ENCODE measurements around the gene ACOT11.

The ACOT11 gene

DNA sequence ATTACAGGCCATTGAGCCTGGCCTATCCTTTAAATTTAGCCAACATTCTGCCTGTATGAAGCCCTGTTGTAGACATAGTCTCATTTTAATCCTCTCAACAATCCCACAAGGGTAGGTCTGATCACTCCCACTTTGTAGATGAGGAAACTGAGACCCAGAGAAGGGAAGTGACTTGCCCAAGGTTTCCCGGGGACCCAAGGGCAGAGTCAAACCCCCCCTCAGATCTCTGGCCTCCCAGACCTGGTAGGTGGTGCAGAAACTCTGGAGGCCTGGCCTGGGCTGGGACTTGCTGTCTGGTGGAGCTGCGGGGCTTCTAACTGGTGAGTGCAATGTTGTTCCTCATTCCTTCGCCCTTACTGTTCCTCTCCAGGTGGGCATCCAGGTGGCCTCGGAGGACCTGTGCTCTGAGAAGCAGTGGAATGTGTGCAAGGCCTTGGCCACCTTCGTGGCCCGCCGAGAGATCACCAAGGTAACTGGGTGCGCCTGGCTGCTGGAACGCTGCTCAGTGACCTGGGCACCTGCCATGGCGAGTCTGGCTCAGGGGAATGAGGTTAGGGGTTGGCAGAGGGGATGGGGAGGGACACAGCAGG, 45.6 kb downstream of the ACOT11 start:
- DNase-seq: no peak

DNA sequence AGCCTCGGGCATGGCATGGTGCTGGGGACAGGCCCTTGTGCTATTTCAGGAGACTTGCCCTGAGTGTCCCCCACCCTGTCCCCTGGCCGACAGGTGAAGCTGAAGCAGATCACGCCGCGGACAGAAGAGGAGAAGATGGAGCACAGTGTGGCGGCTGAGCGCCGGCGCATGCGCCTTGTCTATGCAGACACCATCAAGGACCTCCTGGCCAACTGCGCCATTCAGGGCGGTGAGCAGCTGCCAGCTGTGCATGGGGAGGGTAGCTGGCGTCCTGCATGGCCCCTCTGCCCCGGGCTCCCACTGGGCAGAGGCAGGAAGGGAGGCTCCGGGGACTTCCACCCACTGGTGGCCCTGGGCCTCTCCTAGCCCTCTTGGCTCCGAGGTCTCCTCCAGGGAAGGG, 46.4 kb downstream of the ACOT11 start:
- no peak for DNase-seq

DNA sequence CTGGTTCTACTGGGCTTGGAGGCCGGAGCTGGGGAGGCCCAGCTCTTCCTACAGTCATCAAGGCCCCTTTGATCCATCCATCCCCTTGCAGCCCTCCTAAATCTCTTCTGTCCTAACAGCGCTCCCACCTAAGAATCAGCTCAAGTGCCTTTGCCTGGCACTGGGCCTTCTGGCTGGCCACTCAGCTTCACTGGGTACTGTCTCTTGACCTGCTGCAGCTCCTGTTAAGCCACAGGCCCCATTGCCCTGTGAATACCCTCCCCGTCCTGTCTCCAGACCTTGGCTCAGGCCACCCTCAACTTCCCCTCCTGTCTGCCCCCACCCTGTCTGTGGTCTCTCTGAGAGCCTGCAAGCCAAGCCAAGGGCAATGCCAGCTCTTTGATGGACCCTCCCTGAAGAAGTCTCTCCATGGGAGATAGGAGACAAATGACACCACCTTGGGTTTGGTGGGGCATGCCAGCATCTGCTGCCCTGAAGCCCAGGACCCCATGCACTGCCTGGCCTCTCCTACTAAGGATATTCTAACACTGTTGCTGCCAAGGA, 48.0 kb downstream of the ACOT11 start:
- no peak for DNase-seq

DNA sequence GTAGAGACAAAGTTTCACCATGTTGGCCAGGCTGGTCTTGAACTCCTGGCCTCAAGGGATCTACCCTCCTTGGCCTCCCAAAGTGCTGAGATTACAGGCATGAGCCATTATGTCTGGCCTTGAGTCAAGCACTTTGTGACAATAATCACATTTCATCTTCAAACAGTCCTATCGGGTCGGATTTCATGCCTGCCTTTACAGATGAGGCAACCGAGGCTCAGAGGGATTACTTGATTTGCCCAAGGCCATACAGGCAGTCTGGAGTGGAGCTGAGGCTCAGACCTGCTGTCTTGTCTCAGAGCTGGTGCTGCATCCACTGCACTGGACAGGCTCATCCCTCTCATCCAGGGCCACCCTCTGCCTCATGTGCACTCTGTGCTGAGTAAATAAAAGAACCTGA, 48.7 kb downstream of the ACOT11 start:
- no peak for DNase-seq

DNA sequence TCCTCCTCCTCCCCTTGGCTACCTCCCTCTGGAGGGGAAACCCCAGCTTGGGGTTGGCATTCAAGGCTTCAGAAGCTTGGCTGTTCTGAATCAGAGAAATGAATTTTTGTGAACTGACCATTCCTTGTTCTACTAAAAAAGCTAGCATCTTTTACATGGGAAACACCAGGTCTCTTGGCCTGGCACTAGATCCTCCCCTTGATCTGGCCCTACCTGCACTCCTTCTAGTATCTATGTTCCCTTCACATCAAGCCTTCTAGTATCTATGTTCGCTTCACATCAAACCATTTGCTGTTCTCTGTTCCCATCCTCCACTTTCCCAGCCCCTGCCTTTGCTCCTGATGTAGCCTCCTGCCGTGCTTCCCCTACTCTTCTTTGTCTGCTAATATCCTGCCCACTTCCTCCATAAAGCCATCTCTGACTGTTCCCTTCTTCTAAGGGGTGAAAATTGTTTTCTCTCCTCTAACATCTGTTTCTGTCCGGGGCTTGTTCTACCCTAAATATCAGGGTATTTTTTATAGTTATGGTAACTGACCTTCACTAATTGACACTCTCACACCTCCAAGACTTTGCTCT, 49.5 kb downstream of the ACOT11 start:
- DNase-seq: no peak

DNA sequence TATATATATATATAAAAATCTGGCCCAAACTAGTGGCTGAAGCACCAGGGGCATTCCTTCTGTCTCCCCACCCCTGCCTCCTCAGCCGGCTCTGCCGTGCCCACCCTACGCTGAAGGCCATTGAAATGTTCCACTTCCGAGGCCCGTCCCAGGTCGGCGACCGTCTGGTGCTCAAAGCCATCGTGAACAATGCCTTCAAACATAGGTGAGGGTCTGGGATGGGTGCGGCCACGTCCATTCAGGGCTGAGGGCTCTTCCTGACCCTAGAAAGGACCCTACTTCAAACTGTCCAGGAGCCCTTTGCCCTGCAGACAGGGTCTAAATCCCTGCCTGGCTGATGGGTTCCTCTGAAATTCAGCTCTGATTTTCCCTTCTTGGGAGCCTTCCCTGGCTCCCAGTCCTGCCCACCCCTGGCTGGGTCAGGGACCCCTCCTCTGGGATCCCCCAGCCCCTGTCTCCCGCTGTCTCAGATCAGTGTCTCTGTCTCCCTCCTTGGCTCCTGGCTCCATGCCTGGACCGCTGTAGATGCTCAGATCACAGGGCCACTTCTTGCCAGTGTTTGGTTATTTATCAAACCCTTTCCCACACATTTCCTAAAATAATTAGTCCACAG, 51.3 kb downstream of the ACOT11 start:
- DNase-seq: no peak

DNA sequence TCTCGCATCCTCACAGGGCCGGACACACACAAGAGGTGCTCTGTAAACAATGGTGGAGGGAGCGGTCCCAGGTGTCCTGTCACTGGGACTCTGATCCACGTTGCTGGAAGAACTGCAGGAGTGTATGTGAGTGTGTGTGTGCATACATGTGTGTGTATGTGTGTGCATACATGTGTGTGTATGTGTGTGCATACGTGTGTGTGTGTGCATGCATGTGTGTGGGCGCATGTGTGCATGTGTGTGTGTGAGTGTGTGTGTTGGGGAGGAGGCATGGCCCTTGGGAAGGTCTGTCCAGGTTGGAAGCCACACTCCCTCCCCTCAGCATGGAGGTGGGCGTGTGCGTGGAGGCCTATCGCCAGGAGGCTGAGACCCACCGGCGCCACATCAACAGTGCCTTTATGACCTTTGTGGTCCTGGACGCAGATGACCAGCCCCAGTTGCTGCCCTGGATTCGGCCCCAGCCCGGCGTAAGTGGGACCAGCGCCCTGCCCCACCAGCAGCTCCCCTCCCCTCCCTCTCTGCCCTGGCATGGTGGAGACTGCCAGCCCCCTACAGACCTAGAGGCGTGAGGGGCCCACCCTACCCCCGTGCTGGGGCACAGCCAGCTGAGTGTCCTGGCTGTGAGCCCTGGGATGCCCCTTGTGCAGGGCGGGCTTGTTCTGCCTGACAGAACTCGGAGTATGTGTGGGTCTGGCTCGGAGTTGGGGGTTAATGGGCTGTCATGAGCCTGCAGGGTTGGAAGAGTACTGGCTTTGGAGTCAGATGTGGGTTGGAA, 53.1 kb downstream of the ACOT11 start:
- DNase-seq: no peak

DNA sequence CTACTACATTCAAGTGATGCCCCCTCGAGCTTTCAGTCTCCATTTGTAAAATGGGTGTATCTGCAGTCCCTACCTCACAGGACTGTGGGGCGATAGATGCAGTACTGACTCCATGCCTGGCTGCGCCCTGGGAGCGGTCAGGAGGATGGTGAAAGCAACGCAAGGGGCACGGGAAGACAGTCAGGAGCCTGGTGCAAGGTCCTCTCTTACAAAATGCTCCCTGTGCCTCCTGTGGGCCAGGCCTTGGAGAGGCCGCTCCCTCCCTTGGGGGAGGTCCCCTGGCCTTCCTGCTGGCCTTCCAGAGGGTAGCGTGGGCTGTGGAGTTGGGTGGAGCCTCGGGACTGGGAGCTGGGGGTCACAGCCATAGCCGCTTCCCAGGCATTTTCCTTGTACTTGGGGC, 53.7 kb downstream of the ACOT11 start:
- no peak for DNase-seq

DNA sequence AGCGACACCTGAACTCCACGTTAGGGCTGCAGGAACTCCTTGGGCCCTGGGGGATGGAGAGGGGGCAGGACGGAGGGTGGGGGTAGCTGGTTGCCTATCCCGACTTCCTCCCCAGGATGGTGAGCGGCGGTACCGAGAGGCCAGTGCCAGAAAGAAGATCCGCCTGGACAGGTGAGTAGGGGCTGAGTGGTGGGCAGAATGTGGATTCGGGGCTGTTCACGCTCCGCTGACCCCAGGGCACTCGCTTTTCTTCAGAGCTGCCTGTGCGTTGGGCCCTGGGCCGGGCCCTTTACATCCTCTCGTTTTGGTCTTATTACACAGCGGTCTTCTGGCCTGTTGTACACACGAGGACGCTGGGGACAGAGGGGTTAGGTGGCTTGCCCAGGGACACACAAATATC, 54.5 kb downstream of the ACOT11 start:
- no peak for DNase-seq

DNA sequence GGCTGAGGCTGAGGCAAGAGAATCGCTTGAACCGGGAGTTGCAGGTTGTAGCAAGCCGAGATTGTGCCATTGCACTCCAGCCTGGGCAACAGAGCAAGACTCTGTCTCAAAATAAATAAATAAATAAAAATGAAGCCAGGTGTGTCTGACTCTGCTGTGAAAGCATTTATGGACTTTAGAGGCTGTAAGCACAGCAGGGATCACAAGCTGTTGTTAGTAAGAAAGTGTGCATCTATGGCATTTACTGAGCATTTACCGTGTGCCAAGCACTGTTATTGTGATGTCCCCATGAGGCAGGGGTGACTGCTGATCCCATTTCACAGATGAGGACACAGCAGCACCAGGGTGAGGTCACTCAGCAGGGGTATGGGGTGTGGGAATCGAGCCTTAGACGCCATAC, 55.2 kb downstream of the ACOT11 start:
- no peak for DNase-seq

DNA sequence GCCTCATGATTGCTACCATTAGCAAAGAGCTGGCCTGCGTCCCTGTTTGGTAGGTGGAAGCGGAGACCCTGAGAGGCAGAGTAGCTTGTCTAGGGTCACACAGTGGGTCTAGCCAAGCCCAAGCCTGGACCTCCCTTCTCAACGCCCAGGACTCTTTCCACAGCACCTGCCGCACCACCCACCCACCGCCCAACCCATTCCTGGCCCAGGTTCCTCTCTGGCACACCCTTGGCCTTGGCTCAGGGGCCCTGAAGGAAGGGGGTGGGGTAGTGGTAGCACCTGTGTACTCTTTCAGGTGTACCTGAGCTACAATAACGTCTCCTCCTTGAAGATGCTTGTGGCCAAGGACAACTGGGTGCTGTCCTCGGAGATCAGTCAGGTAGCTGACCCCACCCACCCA, 56.0 kb downstream of the ACOT11 start:
- DNase-seq: no peak

DNA sequence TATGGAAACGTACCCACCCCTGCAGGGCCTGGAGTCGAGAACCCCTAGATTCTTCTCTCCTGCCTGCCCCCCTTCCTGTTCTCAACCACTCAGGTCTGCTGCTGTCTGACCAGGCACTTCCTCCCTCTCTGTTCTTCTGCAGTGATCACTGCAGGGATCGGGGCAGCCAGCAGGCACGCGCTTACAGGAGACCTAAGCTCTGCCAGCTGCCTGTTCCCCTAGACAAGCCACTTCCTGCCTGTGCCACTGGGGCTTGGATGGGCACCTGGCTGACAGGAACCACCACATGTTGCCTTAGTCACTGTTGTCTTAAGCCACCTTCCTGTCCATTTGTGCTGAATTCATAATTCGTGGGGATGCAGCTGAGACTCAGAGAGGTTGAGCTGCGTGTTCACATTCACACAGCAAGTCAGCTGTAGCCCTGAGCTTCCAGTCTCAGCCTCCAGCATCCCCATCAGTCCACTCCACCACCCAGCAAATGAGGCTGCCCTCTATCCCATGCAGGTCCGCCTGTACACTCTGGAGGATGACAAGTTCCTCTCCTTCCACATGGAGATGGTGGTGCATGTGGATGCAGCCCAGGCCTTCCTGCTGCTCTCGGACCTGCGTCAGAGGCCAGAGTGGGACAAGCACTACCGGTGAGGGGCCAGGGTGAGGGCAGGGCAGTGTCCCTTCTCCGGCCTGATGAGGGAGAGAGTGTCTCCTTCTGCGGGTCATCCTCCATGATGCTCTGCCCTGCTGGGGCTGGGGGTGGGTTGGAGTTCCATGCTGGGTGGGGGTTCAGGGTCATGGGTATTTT, 56.7 kb downstream of the ACOT11 start:
- peak; percentile 48 to 77 for DNase-seq

DNA sequence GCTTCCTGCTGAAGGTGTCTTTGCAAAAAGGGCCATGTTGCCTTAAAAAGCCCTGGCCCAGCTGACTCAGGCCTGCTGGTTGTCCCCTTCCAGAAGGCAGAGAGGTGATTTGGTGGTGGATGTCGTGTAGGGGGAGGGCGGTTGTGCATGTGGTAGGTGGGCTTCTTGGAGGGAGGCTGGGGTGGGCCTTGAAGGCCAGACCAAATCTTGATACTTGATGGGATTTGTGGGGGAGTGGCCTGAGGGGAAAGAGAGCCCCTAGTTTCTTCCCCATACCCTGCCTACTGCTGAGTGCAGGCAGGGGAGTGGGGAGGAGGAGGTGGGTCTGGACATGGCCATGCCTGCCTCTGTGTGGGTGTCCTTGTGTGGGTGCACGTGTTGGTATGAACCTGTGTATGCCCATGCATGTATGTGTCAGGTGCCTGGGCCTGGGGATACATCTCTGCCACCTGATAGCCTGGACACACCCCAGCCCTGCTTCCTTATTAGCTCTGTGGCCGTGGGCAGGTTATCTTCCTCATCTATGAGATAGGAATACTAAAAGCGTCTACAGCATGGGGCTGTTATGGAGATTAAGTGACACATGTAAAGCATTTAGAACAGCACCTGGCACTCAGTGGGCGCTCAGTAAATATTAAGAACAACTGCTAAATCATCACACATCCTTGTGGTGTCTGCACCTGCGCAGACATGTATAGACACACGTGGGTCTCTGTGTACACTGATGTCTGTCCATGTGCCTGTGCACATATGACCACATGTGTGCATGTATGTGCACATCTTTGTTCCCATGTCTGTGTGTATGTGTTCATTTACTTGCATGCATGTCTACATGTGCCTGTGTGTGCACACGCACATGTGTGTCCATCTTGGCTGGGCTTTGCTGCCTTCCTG, 58.3 kb downstream of the ACOT11 start:
- DNase-seq: peak in 1 of 2 experiments; percentile 31

DNA sequence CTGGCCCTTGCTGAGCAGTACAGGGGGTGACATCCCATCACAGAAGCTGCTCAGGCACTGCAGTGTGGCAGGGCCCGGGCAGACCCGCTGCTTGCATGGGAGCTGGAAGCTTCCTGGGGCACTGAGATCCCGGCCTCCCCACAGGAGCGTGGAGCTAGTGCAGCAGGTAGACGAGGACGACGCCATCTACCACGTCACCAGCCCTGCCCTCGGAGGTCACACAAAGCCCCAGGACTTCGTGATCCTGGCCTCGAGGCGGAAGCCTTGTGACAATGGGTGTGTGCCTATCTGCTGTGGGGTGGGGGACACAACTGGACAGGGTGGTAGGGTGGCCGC, 58.9 kb downstream of the ACOT11 start:
- no peak for DNase-seq

DNA sequence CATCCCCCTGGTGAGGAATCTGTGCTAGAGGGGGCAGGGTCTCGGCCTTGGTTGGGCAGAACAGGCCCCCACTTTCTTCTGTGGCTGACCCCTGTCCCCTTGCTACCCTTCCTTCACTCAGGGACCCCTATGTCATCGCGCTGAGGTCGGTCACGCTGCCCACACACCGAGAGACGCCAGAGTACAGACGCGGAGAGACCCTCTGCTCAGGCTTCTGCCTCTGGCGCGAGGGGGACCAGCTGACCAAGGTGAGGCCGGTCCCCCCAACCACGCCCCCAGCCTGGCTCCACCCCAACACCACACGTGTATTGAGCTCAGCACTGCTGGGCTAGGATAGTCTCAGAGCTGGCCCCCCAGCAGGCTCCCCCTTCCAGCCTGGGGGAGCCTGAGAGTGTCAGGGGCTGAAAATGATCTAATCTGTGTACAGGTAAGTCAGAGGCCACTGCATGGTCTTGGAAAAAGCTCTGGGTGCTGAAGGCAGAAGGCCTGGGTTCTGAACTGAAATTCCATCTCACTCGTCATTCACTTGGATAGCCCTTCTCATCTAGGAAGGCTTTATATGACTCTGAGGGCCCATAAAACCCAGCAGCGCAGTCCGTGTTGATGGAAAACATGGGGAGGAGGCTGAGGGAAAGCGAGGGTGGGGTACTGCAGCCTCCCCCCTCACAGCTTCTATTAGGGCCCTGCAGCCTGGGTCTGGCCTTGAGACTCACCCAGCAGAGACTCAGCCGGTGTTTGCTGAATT, 60.0 kb downstream of the ACOT11 start:
- DNase-seq: no peak

DNA sequence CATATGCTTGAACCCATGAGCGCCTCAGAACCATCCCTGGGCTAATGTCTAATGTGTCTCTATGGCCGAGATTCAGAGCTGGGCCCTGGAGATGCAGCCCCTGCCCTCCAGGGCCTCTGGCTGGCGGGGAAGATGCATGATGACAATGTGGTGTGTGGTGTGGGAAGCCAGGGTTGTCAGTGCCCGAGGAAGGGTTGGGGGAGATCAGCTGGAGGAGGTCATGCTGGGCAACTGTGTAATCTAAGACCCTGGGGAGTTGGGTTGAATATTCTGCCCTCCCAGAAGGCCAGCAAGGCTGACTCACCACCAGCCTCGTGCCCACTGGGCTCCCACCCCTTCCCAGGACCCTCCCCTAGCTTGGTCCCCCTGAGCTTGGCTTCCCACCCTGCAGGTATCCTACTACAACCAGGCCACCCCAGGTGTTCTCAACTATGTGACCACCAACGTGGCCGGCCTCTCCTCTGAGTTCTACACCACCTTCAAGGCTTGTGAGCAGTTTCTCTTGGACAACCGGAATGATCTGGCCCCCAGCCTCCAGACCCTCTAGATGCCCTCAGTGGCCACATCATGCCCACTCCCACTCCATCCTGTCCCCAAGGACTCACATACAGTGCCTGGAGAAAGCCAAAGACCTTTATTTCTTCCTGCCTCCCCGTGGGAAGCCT, 60.7 kb downstream of the ACOT11 start:
- no peak for DNase-seq

DNA sequence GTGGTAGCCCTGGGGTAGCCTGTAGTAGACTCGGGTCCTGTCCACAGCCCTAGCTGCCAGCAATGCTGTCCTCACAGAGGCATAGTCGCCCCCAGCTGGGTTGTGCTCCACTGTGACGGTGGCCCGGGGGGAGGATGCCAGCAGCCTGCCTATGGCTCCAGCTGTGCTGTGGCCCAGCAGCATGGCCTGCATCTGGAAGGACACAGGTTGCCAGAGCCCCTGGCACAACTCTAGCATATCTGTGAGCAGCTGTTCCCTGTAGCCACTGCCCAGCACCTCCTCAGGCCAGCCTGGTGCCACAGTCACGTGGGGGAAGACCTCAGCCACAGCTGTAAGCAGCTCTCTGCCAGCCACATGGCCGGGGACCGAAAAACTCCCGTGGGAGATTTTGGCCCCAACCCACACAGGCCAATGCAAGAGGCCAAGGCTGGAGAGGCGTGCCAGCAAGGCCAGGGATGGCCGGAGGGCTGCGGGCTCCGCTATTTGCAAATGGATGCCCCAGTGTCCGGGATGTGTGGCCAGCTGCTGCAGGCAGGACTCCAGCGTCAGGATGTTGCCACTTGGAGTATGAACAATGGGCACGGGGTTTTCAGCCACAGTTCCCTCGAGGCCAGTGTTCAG, 61.4 kb downstream of the ACOT11 start:
- DNase-seq: peak in 1 of 2 experiments; percentile 30

DNA sequence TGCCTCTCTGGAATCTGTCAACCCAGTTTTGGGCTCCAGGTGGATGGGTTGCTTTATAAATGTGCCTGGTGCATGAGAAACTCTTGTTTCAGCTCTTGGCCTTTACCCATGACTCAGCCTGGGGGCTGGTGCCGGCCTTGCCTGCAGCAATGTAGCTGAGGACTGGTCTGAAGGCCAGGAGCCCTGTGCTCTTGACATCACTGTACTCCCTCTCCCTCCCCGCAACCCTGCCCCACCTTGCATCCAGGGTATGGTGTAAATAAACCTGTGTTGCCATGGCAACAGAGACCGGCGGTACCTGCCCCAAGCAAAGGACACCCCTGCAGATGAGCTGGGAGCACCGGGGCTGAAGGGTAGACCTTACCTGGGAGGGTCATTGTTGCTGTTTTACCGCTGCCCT, 62.0 kb downstream of the ACOT11 start:
- no peak for DNase-seq

DNA sequence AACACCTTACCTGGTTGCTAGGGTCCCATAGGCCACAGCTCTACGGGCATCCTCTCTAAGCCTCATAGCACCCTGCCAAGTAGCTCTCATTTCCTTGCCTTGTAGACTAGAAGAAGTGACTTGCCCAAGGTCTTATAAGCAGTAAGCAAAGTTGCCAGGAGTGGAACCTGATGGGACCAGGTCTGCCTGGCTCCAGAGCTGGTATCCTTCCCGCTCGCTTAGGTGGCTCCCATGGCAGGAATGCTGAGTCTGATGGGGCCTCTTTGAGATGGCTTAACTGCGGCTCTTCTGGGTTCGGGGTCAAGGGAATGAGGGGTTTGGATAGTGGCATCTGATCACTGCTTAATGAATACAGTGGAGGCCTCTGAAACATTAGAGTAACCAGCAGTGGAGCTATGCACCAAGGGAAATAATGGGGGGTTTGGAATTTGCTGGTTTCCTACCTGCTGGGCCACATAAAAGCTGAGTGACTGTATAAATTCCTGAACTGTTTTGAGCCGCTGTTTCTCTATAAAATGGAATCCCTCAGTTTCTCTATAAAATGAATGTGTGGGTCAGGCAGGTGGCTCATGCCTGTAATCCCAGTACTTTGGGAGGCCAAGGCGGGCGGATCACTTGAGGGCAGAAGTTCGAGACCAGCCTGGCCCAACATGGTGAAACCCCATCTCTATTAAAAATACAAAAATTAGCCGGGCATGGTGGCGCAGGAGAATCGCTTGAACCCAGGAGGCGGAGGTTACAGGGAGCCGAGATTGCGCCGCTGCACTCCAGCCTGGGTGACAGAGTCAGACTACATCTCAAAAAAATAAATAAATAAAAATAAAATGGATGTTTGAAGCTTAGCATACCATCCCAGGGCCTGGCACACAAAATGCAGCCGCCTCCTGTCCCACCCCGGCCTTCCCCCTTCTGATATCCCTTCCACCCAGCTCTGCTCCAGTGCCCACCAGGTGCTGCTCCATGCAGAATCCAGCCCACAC, 62.9 kb downstream of the ACOT11 start:
- DNase-seq: no peak

Measured in SHP77 (cell line).